B cell (primary cell): ENCODE measurements around the gene DIPK1B. TPM values are rescaled to one million over a fixed set of nuclear protein-coding genes. Genes with fewer than 3 reads are reported as not detected.

Experiments
- ATAC-seq: fragments of 200-7000 bp; cut with Tn5 transposase; one replicate; pipeline ENCODE4 v1.10.0; 2021; ENCODE audit warnings: low read depth, mild to moderate bottlenecking, moderate number of reproducible peaks, moderate library complexity
- CTCF ChIA-PET: fragments of 350-600 bp; sonication (Branson Sonifier 250); formaldehyde crosslinking; loops from one replicate; lab custom pipeline; 2021; ENCODE audit warnings: antibody characterized with exemption, inconsistent platforms; lab: Charles Lee
- POLR2A ChIA-PET: fragments of 350-600 bp; sonication (Branson Sonifier 250); formaldehyde crosslinking; loops from one replicate; lab custom pipeline; 2021; ENCODE audit warnings: antibody characterized with exemption; lab: Charles Lee
- DNase-seq: peaks from one replicate; pipeline ENCODE4 v3.0.0; 2013
- H2AFZ ChIP-seq: 2 replicates; pipeline ENCODE4 v1.6.1; 2012; ENCODE audit warnings: mild to moderate bottlenecking, low read depth, low read length; ENCODE audit not compliant: insufficient read depth, poor library complexity, severe bottlenecking
- H3K27ac ChIP-seq, 2 donors: 1 replicate in 1 of 2; 2 replicates in 1 of 2; pipeline ENCODE4 v1.5.1; 2012 to 2013; ENCODE audit warnings: low read length in 2 of 2, mild to moderate bottlenecking in 2 of 2, moderate library complexity in 1 of 2
- H3K27me3 ChIP-seq, 4 experiments: fragments of 200-600 bp in 1 of 4; sonication (generic) in 1 of 4; replicated peaks in 1 of 4; 1 replicate in 2 of 4; 2 replicates in 2 of 4; pipeline versions ENCODE4 v1.6.1 to v1.7.0; 2013 to 2016; ENCODE audit warnings: low read length in 3 of 4, mild to moderate bottlenecking in 2 of 4, mixed read lengths in 1 of 4, moderate library complexity in 1 of 4; ENCODE audit not compliant: insufficient read depth in 4 of 4, control insufficient read depth in 3 of 4; ENCODE audit errors: control extremely low read depth in 1 of 4
- H3K36me3 ChIP-seq, 2 experiments: replicated peaks in 1 of 2; 1 replicate in 1 of 2; 2 replicates in 1 of 2; pipeline versions ENCODE4 v1.6.1 to v1.7.1; 2013; ENCODE audit warnings: low read length in 1 of 2; ENCODE audit not compliant: insufficient read depth in 2 of 2, control insufficient read depth in 1 of 2; ENCODE audit errors: control extremely low read depth in 1 of 2, extremely low read depth in 1 of 2
- H3K4me1 ChIP-seq, 2 donors: fragments of 200-600 bp in 1 of 2; sonication (generic) in 1 of 2; 1 replicate in 1 of 2; 2 replicates in 1 of 2; pipeline versions ENCODE4 v1.5.1 to v1.6.1; 2013 to 2017; ENCODE audit warnings: low read length in 2 of 2; ENCODE audit not compliant: control insufficient read depth in 2 of 2, insufficient read depth in 2 of 2
- H3K4me2 ChIP-seq: replicated peaks from 2 replicates; pipeline ENCODE3; 2012; ENCODE audit warnings: mild to moderate bottlenecking, low read depth, low read length; ENCODE audit not compliant: poor library complexity, severe bottlenecking
- H3K4me3 ChIP-seq, 5 experiments: fragments of 200-600 bp in 1 of 5; sonication (generic) in 1 of 5; 1 replicate in 3 of 5; 2 replicates in 2 of 5; pipeline versions ENCODE4 v1.5.1 to v1.7.0; 2011 to 2016; ENCODE audit warnings: low read length in 4 of 5, mild to moderate bottlenecking in 4 of 5, low read depth in 2 of 5, control low read depth in 1 of 5, moderate library complexity in 1 of 5; ENCODE audit not compliant: insufficient read depth in 1 of 5; ENCODE audit errors: control extremely low read depth in 1 of 5, extremely low read depth in 1 of 5
- H3K79me2 ChIP-seq: fragments of 200-600 bp; sonication (generic); one replicate; pipeline ENCODE4 v1.6.0; 2016; ENCODE audit warnings: low read length; ENCODE audit not compliant: control insufficient read depth, insufficient read depth
- H3K9ac ChIP-seq: fragments of 200-600 bp; sonication (generic); 2 replicates; pipeline ENCODE4 v1.6.1; 2017; ENCODE audit warnings: mild to moderate bottlenecking, low read length, moderate library complexity
- H3K9me3 ChIP-seq, 3 donors: one replicate each; pipeline versions ENCODE4 v1.6.1 to v1.7.1; 2013; ENCODE audit warnings: low read length in 2 of 3; ENCODE audit not compliant: control insufficient read depth in 2 of 3, insufficient read depth in 1 of 3; ENCODE audit errors: control extremely low read depth in 1 of 3
- H4K20me1 ChIP-seq: 2 replicates; pipeline ENCODE4 v1.6.0; 2012; ENCODE audit warnings: mild to moderate bottlenecking, low read length; ENCODE audit not compliant: insufficient read depth, control insufficient read depth, poor library complexity, severe bottlenecking
- H3K27ac Mint-ChIP-seq: one replicate; pipeline ENCODE4 v1.8.0; 2021; ENCODE audit warnings: mixed read lengths
- H3K27me3 Mint-ChIP-seq: one replicate; pipeline ENCODE4 v1.8.0; 2021; ENCODE audit warnings: mixed read lengths
- H3K4me1 Mint-ChIP-seq: one replicate; pipeline ENCODE4 v1.8.0; 2021; ENCODE audit warnings: mixed read lengths
- H3K4me3 Mint-ChIP-seq: one replicate; pipeline ENCODE4 v1.8.0; 2021; ENCODE audit warnings: mixed read lengths
- H3K9me3 Mint-ChIP-seq: one replicate; pipeline ENCODE4 v1.8.0; 2022; ENCODE audit warnings: mixed read lengths; ENCODE audit not compliant: insufficient read depth
- EZH2 ChIP-seq: IDR thresholded peaks from 2 replicates; pipeline ENCODE4 v1.6.1; 2012; ENCODE audit warnings: borderline replicate concordance, low read depth, mild to moderate bottlenecking, moderate library complexity, low read length; ENCODE audit not compliant: insufficient read depth, poor library complexity, severe bottlenecking
- WGBS: methylation state at CpG from one replicate; pipeline ENCODE4 v1.1.5; 2013; ENCODE audit warnings: missing lambda C conversion rate; ENCODE audit not compliant: insufficient coverage; 5-methylcytosine and 5-hydroxymethylcytosine counted together
- intact Hi-C: fragments of 100-400 bp; cut with micrococcal nuclease; formaldehyde crosslinking; loops from one replicate; pipeline ENCODE4 v1.10.0; 2022
- polyA plus RNA-seq: library from polyadenylated mRNA; depleted of rRNA; stranded (reverse); fragments of >200 nt; gene quantifications from 2 replicates; pipeline ENCODE4 v1.2.3, GENCODE V29; 2012
- total RNA-seq, 2 donors: library from RNA; stranded (reverse); fragments of 120-200 nt in 1 of 2; gene quantifications; 1 replicate in 1 of 2; 2 replicates in 1 of 2; pipeline versions ENCODE4 v1.2.3 to v1.2.4, GENCODE V29; 2013 to 2022
- TF ChIP-seq, protein P1 (sequence below): fragments of 200-600 bp; IDR thresholded peaks from one replicate; pipeline ENCODE4 v1.8.0; 2022; ENCODE audit warnings: antibody characterized with exemption, mild to moderate bottlenecking

DIPK1B gene
- total and polyA plus RNA-seq, 2 donors (not counting 1 experiment from before 2014, with no cell fraction given) = 9.6 TPM

DNA sequence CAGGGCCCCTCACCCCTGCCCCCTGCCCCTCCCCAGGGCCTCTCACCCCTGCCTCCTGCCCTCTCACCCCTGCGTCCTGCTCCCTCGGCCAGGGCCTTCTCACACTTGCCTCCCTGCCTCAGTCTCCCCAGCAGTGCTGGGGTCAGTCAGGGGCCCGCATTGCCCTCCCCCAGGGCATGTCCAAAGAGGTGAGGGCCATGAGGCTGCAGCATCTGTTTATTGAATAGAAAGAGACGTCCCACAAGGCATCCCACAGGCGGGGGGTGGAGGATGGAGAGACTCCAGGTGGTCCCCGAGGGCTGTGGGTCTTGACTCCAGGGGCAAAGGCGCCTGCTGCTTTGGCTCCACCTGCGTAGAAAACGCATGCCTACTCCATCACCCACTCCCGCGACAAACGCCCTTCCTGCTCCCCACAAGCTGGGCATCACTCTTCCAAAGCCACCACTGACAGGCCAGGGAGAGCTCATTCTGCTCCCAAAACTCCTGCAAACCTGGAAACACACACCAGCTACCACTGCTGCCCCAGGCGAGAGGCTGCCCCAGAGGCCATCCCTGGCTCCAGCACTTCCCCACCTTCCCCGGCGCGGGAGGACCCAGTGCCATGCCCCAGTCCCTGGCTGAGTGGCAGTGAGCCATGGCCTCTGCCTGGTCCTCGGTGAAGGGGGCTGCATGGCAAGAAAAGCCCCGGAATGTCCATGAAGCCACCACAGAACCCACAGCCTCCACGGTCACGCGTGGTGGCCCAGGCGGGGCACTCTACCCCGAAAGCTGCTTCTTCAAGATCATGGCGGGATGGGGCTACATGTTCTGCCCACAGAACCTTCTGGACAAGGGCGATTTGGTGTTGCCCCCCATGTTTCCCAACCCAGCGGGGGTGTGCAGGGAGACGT lies 47.3 kb downstream of the DIPK1B start:
- H3K4me2 ChIP-seq = peak overlapping the region; percentile 50
- TF ChIP-seq EZH2 = no peak
- TF ChIP-seq, protein P1, sequence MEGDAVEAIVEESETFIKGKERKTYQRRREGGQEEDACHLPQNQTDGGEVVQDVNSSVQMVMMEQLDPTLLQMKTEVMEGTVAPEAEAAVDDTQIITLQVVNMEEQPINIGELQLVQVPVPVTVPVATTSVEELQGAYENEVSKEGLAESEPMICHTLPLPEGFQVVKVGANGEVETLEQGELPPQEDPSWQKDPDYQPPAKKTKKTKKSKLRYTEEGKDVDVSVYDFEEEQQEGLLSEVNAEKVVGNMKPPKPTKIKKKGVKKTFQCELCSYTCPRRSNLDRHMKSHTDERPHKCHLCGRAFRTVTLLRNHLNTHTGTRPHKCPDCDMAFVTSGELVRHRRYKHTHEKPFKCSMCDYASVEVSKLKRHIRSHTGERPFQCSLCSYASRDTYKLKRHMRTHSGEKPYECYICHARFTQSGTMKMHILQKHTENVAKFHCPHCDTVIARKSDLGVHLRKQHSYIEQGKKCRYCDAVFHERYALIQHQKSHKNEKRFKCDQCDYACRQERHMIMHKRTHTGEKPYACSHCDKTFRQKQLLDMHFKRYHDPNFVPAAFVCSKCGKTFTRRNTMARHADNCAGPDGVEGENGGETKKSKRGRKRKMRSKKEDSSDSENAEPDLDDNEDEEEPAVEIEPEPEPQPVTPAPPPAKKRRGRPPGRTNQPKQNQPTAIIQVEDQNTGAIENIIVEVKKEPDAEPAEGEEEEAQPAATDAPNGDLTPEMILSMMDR = no peak
- Mint-ChIP-seq H3K4me1 (peaks cover 53% of the 10 kb centered on the region), H3K27me3 (no peaks in the 10 kb centered on the region), H3K9me3 (no peaks in the 10 kb centered on the region), H3K27ac (peak overlapping the region; percentile 83), H3K4me3 (peak overlapping the region; percentile 65)
- peaks cover 49 to 78% of the 10 kb centered on the region in 2 donors for H3K4me1 ChIP-seq
- peaks cover 3% of the 10 kb centered on the region for H3K79me2 ChIP-seq
- peaks cover 0 to 37% (median 3%) of the 10 kb centered on the region in 3 donors for H3K9me3 ChIP-seq
- CTCF ChIA-PET = interaction anchor here (1.0 to 4.9 kb wide), 5 partner anchors 10 to 273 kb away, joined by 3 to 102 read pairs (median 8); partner anchors contain the start of gene FUT7
- ATAC-seq (no peak), DNase-seq (no peak)
- H3K4me3 ChIP-seq = no peak overlapping the region
- peaks cover 0 to 3% (median 0%) of the 10 kb centered on the region in 4 experiments for H3K27me3 ChIP-seq
- no peaks in the 10 kb centered on the region for H3K36me3 ChIP-seq
- WGBS = 75% methylated on average over 21 of the region's 27 CpGs
- no peaks in the 10 kb centered on the region for H4K20me1 ChIP-seq
- H3K27ac ChIP-seq = no peak overlapping the region
- POLR2A ChIA-PET = interaction anchor here (0.6 to 6.1 kb wide), 3 partner anchors 10 to 524 kb away, joined by 4 to 83 read pairs (median 39); partner anchors contain the start of gene LCN6
- no peak overlapping the region for H2AFZ ChIP-seq
- H3K9ac ChIP-seq = no peak overlapping the region
- intact Hi-C loops = loop anchor here (2.0 to 10.0 kb wide), 3 partner anchors 17 to 215 kb away; partner anchors contain the start of genes LCN10 and NOTCH1
